ENCODE results near the gene GNGT2.

GNGT2 gene

DNA sequence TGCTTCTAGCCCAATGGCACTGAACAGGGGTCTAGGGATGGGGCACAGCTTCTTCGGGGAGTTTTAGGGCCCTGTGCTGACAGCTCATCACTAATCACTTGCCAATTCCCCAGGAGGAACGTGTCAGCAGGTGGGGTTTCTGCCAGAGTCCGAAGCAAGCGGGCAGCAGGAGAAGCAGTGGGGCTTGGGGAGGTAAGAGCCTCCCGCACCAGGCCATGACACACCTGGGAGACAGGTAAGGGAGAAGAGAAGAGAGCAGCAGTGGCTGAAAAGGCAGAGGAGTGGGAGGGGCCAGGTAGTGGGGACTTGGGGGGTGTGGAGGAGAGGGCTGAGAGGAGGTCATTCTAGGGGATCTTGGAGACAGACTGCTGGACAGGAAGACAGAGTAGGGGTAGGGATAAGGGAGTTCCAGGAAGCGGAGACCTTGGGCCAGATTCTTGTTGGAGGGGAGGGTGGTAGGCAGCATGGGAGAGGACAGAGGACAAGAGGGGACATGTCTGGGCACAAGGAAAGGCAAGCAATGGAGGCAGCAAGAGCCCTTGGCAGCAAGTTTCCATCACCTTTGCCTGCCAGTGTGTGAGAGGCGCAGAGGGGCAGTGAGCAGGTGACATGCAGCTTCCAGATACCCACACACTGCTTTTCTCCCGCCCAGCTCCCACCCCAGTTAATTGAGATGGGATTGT lies 15.3 kb upstream of the GNGT2 start:
- no peak overlapping the region for H3K4me3 ChIP-seq (replicated peaks; ENCODE audit: low read depth, low read length)
- TF ChIP-seq, protein P1, sequence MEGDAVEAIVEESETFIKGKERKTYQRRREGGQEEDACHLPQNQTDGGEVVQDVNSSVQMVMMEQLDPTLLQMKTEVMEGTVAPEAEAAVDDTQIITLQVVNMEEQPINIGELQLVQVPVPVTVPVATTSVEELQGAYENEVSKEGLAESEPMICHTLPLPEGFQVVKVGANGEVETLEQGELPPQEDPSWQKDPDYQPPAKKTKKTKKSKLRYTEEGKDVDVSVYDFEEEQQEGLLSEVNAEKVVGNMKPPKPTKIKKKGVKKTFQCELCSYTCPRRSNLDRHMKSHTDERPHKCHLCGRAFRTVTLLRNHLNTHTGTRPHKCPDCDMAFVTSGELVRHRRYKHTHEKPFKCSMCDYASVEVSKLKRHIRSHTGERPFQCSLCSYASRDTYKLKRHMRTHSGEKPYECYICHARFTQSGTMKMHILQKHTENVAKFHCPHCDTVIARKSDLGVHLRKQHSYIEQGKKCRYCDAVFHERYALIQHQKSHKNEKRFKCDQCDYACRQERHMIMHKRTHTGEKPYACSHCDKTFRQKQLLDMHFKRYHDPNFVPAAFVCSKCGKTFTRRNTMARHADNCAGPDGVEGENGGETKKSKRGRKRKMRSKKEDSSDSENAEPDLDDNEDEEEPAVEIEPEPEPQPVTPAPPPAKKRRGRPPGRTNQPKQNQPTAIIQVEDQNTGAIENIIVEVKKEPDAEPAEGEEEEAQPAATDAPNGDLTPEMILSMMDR (IDR thresholded peaks at IDR 0.05; ENCODE audit: low read depth, low read length, missing control alignments) = no peak
- no peak for DNase-seq (ENCODE audit: extremely low read depth, low read depth)

DNA sequence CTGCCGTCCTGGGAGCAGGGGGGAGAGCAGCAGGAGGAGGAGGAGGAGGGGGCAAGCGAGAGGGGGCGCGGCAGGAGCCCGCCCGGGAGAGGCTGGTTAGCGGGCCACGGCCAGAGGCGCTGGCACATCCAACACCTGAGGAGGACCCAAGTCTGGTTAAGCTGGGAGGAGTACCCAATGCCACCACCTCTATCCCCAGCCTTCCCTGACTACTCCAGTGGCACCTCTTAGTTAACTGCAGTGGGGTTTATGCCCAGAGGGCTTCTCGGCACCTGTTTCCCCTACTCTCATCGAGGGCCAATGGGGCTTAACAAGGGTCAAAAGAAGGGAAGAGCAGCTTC lies 14.6 kb upstream of the GNGT2 start:
- no peak overlapping the region for H3K4me3 ChIP-seq (replicated peaks; ENCODE audit: low read depth, low read length)
- DNase-seq (ENCODE audit: extremely low read depth, low read depth) = no peak
- TF ChIP-seq, protein P1 (IDR thresholded peaks at IDR 0.05; ENCODE audit: low read depth, low read length, missing control alignments) = no peak

DNA sequence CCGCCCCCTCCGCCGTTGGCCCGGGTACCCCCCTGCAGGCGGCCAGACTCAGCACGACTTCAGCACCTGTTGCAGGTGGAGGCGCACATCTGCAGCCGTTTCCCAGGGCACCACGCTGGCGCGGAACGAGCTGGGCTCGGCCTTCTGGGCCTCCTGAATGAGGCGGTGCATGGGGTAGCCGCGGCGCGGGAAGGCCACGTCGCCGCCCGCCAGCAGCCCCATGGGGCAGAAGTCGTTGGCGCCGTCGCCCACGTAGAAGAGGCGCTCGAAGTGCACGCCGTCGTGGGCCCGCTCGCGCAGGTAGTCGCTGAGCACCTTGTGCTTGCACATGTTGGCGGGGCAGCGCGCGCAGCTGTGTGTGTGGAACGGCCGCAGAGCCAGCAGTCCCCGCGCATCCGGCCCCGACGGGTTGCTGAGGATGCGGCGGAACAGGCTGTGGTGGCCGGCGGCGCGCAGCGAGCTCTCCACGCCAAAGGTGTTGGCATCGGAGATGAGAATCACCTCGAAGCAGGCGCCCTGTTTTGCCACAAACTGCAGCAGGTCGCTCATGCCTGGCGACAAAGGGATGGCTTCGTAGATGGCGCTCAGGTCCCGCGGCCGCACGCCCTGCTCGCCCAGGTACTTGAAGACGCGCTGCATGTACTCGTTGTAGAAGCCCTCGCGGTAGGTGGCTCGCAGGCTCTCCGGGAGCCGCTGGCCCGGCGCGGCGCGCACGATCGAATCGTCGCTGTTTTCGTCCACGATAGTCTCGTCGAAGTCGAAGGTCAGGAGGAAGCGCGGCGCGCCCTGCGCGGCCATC lies 14.0 kb upstream of the GNGT2 start:
- TF ChIP-seq, protein P1 (IDR thresholded peaks at IDR 0.05; ENCODE audit: low read depth, low read length, missing control alignments) = no peak
- no peak for DNase-seq (ENCODE audit: extremely low read depth, low read depth)
- no peak overlapping the region for H3K4me3 ChIP-seq (replicated peaks; ENCODE audit: low read depth, low read length)

DNA sequence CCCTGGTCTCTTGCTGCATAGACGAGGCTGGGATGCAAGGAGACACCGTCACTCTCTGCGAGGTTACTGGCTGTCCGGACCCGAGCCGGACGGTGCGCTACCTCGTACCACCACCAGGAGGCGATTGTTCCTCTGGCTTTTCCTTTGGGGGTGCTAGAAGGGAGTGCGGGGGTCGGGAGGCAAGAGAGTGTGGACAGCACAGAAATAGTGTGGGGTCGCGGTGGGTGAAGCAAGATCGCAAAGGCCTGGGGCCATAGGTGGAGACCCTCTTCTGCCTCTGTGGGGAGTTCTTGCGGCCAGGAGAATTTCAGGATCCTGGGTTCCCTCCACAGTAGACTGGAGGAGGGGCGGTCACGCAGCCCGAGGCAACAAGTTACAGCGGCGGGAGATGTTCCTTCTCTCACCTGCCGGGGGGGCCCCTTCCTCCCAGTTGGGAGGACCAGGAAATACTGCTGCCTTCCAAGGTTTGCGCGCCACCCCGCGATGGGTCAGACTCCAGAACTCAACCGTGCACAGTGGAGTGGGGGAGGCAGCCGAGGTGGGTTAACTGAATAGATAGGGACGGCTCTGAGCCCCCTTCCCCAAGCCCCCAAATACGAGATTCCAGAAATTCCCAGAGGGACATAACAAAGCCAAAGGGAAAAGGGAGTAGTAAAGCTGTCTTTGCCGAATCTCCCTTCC lies 13.3 kb upstream of the GNGT2 start:
- TF ChIP-seq, protein P1 (IDR thresholded peaks at IDR 0.05; ENCODE audit: low read depth, low read length, missing control alignments) = peak; percentile 90
- no peak overlapping the region for H3K4me3 ChIP-seq (replicated peaks; ENCODE audit: low read depth, low read length)
- no peak for DNase-seq (ENCODE audit: extremely low read depth, low read depth)

DNA sequence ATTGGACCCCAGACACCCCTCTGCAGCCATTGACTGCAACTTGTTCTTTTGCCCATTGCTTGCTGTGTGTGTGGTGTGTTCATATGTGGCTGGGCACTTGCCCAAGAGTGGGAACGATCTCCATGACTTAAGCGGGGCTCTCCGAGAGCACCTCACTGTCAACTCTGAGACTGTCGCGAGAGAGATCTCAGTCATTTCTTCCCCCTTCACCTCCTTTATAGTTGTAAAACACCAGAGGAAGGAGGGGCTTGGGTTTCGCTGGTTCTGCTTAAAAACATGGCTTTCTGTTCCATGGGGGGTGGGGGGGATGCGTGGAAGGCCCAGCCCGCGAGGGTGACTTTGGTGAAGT lies 12.8 kb upstream of the GNGT2 start:
- no peak for DNase-seq (ENCODE audit: extremely low read depth, low read depth)
- no peak overlapping the region for H3K4me3 ChIP-seq (replicated peaks; ENCODE audit: low read depth, low read length)

DNA sequence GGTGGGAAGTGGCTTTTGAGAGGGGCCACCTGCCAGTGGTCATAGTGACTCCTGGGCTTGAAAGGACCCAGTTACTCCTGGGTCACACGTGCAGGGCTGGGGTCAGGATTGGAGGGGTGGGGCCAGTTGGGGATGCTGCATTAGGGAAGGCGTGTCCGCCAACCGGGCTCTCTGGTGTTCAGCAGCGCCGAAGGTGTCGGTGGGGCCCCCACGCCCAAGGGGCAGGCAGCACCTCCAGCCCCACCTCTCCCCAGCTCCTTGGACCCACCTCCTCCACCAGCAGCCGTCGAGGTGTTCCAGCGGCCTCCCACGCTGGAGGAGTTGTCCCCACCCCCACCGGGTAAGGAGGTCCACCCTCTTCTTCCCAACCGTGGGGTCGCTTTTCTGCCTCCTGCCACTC lies 9.6 kb upstream of the GNGT2 start:
- TF ChIP-seq, protein P1 (IDR thresholded peaks at IDR 0.05; ENCODE audit: low read depth, low read length, missing control alignments) = no peak
- no peak for DNase-seq (ENCODE audit: extremely low read depth, low read depth)
- no peak overlapping the region for H3K4me3 ChIP-seq (replicated peaks; ENCODE audit: low read depth, low read length)

More for the DNA sequence above, 12.8 kb upstream of the GNGT2 start:
- TF ChIP-seq, protein P1 (IDR thresholded peaks at IDR 0.05; ENCODE audit: low read depth, low read length, missing control alignments) = no peak

Data from HFF-Myc (cell line).